ENCODE measurements around the gene GALM. TPM values are rescaled to one million over a fixed set of nuclear protein-coding genes. Genes with fewer than 3 reads are reported as not detected.
"Not testable (repeated sequence)": the region's sequence is repeated elsewhere in the genome, so short reads cannot be mapped to it uniquely, and the experiment has no call there.

The GALM gene
- polyA plus RNA-seq, 1 experiment = 10.1 TPM

GRCh38 chr2:38636069-38636468 lies 29.8 kb upstream of the GALM start:
- ChIA-PET POLR2A (no interaction called here), CTCF (no interaction called here)
- no peak for TF ChIP-seq CTCF (IDR thresholded peaks at IDR 0.05; ENCODE audit: insufficient read depth, low read depth, low read length)

GRCh38 chr2:38642373-38643017 lies 23.4 kb upstream of the GALM start:
- H3K27me3 ChIP-seq (ENCODE audit: control insufficient read depth, insufficient read depth, low read length); POLR2A ChIA-PET; DNase-seq (ENCODE audit: low read depth); H3K4me3 ChIP-seq (ENCODE audit: low read depth, low read length); H3K36me3 ChIP-seq (ENCODE audit: control insufficient read depth, insufficient read depth, low read length): not testable (repeated sequence)
- CTCF ChIA-PET = interaction anchor here (0.8 kb wide), 1 partner anchor 19 kb away, joined by 4 read pairs; no protein-coding TSS in a partner anchor

More at GRCh38 chr2:38636069-38636468, 29.8 kb upstream of the GALM start:
- no peak for DNase-seq (ENCODE audit: low read depth)
- no peak overlapping the region for H3K4me3 ChIP-seq (ENCODE audit: low read depth, low read length)
- no peaks in the 10 kb centered on the region for H3K27me3 ChIP-seq (ENCODE audit: control insufficient read depth, insufficient read depth, low read length)
- no peaks in the 10 kb centered on the region for H3K36me3 ChIP-seq (ENCODE audit: control insufficient read depth, insufficient read depth, low read length)

DNA sequence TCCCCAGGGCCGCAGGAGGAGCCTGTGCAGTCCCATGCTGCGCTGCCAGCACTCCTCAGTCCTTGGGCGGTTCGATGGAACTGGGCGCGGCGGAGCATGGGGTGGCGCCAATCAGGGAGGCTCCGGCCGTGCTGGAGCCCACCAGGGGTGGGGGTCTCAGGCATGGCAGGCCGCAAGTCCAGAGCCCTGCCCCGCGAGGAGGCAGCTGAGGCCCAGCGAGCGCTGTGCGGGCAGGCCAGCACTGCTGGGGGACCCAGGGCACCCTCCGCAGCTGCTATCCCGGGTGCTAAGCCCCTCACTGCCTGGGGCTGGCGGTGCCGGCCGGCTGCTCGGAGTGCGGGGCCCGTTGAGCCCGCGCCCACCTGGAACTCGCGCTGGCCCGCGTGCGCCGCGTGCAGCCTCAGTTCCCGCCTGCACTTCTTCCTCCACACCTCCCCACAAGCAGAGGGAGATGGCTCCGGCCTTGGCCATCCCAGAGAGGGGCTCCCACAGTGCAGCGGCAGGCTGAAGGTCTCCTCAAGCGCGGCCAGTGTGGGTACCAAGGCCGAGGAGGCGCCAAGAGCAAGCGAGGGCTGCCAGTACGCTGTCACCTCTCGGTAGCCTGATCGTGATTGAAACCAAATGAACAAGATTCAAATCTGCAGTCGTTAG lies 22.8 kb upstream of the GALM start:
- POLR2A ChIA-PET = no interaction called here
- H3K27me3 ChIP-seq (ENCODE audit: control insufficient read depth, insufficient read depth, low read length) = no peaks in the 10 kb centered on the region
- H3K36me3 ChIP-seq (ENCODE audit: control insufficient read depth, insufficient read depth, low read length) = no peaks in the 10 kb centered on the region
- no peak overlapping the region for H3K4me3 ChIP-seq (ENCODE audit: low read depth, low read length)
- no peak for TF ChIP-seq CTCF (IDR thresholded peaks at IDR 0.05; ENCODE audit: insufficient read depth, low read depth, low read length)
- DNase-seq (ENCODE audit: low read depth) = no peak
- CTCF ChIA-PET = interaction anchor here (0.8 kb wide), 1 partner anchor 19 kb away, joined by 4 read pairs; no protein-coding TSS in a partner anchor

DNA sequence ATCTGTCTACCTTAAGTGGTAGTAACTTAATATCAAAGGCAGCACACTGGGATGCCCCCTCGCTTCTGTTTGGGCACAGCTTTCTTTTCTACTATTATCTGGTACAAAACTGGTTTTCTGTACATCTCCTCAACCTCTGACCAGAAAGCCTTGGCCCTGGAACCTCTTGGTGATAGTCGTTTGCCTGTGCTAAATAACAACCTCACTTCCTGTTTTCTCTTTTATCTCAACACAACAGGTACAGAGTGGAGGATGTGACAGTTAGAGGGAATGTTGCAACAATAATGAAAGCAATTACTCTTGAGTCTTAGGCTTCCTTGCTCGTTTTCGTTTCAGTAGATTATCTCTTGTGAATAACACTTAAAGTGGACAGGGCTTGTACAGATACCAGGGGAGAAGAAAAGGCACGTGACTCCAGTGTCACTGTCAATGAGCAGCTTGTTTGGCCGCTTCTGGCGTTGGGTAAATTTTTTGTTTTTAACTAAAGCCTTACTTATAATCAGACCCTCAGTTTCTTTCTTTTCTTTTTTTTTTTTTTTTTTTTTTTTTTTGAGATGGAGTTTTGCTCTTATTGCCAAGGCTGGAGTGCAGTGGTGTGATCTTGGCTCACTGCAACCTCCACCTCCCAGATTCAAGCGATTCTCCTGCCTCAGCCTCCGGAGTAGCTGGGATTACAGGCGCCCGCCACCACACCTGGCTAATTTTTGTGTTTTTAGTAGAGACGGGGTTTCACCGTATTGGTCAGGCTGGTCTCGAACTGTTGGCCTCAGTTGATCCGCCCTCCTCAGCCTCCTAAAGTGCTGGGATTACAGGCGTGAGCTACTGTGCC lies 22.0 kb upstream of the GALM start:
- H3K4me3 ChIP-seq (ENCODE audit: low read depth, low read length); H3K27me3 ChIP-seq (ENCODE audit: control insufficient read depth, insufficient read depth, low read length); DNase-seq (ENCODE audit: low read depth); H3K36me3 ChIP-seq (ENCODE audit: control insufficient read depth, insufficient read depth, low read length); POLR2A ChIA-PET; CTCF ChIA-PET: not testable (repeated sequence)

GRCh38 chr2:38648107-38648761 lies 17.7 kb upstream of the GALM start:
- ChIA-PET POLR2A (no interaction called here), CTCF (no interaction called here)
- no peak for TF ChIP-seq CTCF (IDR thresholded peaks at IDR 0.05; ENCODE audit: insufficient read depth, low read depth, low read length)
- no peak overlapping the region for H3K4me3 ChIP-seq (ENCODE audit: low read depth, low read length)
- DNase-seq (ENCODE audit: low read depth) = no peak
- H3K27me3 ChIP-seq (ENCODE audit: control insufficient read depth, insufficient read depth, low read length) = no peaks in the 10 kb centered on the region
- no peaks in the 10 kb centered on the region for H3K36me3 ChIP-seq (ENCODE audit: control insufficient read depth, insufficient read depth, low read length)

All from BJ (cell line).